ENCODE measurements around the gene CHST10.

CHST10 gene

GRCh38 chr2:100413571-100413970 lies 3.9 kb downstream of the CHST10 start:
- DNase-seq: no peak

GRCh38 chr2:100412881-100413321 lies 4.6 kb downstream of the CHST10 start:
- no peak for DNase-seq

GRCh38 chr2:100412466-100412865 lies 5.0 kb downstream of the CHST10 start:
- DNase-seq: no peak

GRCh38 chr2:100411841-100412292 lies 5.6 kb downstream of the CHST10 start:
- no peak for DNase-seq

- DNase-seq: no peak
These were observed 7.4 kb downstream of the CHST10 start for GRCh38 chr2:100409975-100410647.

GRCh38 chr2:100409461-100409860 lies 8.0 kb downstream of the CHST10 start:
- no peak for DNase-seq

GRCh38 chr2:100408941-100409340 lies 8.5 kb downstream of the CHST10 start:
- no peak for DNase-seq

- peak; percentile 4 for DNase-seq
These were observed 9.4 kb downstream of the CHST10 start for GRCh38 chr2:100408104-100408503.

- no peak for DNase-seq
These were observed 9.9 kb downstream of the CHST10 start for GRCh38 chr2:100407563-100407962.

- no peak for DNase-seq
These were observed 10.4 kb downstream of the CHST10 start for GRCh38 chr2:100407073-100407472.

GRCh38 chr2:100406120-100406508 lies 11.4 kb downstream of the CHST10 start:
- no peak for DNase-seq

GRCh38 chr2:100405403-100406119 lies 11.9 kb downstream of the CHST10 start:
- no peak for DNase-seq

- DNase-seq: peak; percentile 58
These were observed 13.1 kb downstream of the CHST10 start for GRCh38 chr2:100404411-100404810.

GRCh38 chr2:100403722-100404121 lies 13.7 kb downstream of the CHST10 start:
- DNase-seq: no peak

GRCh38 chr2:100401268-100401667 lies 16.2 kb downstream of the CHST10 start:
- DNase-seq: no peak

- DNase-seq: no peak
These were observed 17.8 kb downstream of the CHST10 start for GRCh38 chr2:100399714-100400113.

- no peak for DNase-seq
These were observed 19.5 kb downstream of the CHST10 start for GRCh38 chr2:100397976-100398375.

- DNase-seq: no peak
These were observed 20.2 kb downstream of the CHST10 start for GRCh38 chr2:100397118-100397860.

GRCh38 chr2:100396483-100396882 lies 21.0 kb downstream of the CHST10 start:
- DNase-seq: no peak

GRCh38 chr2:100395532-100396350 lies 21.7 kb downstream of the CHST10 start:
- no peak for DNase-seq

- DNase-seq: no peak
These were observed 23.3 kb downstream of the CHST10 start for GRCh38 chr2:100394111-100394641.

- DNase-seq: no peak
These were observed 24.1 kb downstream of the CHST10 start for GRCh38 chr2:100393362-100393761.

- no peak for DNase-seq
These were observed 24.8 kb downstream of the CHST10 start for GRCh38 chr2:100392715-100393114.
